ENCODE measurements around the gene C17orf113. TPM values are rescaled to one million over a fixed set of nuclear protein-coding genes. Genes with fewer than 3 reads are reported as not detected.

Gene C17orf113
- total RNA-seq, 4 donors from 2014 or later = 0.27 to 1.4 (median 0.58) TPM

GRCh38 chr17:42040818-42041217, 9.6 kb downstream of the C17orf113 start:
- no peak for ATAC-seq
- Histone ChIP-seq H3K4me3 (no peak overlapping the region), H3K27ac (no peak overlapping the region), H3K36me3 (no peaks in the 10 kb centered on the region), H3K27me3 (peaks cover 43% of the 10 kb centered on the region), H3K9me3 (no peaks in the 10 kb centered on the region), H3K4me1 (peaks cover 0 to 6% (median 0%) of the 10 kb centered on the region in 3 donors)
- 100% methylated on average over 1 to 2 of the region's 10 CpGs for WGBS, 2 donors (ENCODE audit: low coverage in 1 of 2)
- TF ChIP-seq POLR2A (IDR thresholded peaks at IDR 0.05) (no peak), CTCF (IDR thresholded peaks at IDR 0.05) (no peak)

DNA sequence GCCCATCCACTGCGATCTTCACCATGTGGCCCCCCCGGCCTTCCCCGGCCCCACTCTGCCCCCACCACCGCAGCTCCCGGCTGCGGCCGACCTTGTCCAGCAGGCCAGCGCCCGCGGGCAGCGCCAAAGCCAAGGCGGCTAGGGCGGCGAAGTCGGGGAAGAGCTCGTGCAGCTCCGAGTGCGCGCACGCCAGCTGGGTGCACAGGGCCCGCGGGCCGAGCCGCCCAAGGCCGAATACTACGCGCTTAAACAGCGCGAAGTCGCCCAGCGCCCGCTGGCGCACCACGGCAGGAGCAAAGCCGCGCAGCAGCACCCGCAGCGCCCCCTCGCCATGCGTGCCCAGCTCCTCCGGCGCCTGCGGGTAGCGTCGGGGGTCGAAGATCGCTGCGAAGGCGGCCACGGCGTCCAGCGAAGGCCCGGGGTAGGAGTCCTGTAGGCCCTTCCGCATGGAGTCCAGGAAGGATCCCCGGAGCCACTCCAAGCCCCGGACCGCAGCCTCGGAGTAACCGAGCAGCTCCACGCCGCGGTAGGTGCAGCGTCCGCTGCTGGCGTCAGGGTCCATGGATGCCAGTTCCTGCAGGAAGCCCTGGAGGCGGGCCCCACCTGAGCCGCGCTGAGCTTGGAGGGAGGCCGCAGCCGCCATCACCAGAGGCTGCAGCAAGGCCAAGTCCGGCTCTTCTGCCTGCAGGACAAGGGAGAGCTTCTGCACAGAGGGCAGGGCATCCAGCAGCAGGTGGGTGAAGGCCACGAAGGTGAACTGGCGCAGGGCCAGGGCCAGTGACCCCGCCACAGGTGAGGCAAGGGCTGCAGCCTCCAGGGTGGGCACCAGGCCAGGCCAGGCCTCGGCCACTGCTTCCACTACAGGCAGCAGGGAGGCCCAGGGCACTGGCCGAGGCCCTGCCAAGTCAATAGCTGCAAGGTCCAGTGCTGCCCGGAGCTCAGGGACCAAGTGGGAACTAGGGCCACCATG, 10.3 kb downstream of the C17orf113 start:
- Histone ChIP-seq H3K36me3 (no peaks in the 10 kb centered on the region), H3K4me3 (peak overlapping the region in 1 of 2 donors; percentile 12), H3K9me3 (no peaks in the 10 kb centered on the region), H3K4me1 (peaks cover 0 to 6% (median 0%) of the 10 kb centered on the region in 3 donors), H3K27me3 (peaks cover 46% of the 10 kb centered on the region), H3K27ac (no peak overlapping the region)
- WGBS, 2 donors (ENCODE audit: low coverage in 1 of 2) = no CpG with 5 or more reads among the region's 77 CpGs
- no peak for ATAC-seq
- TF ChIP-seq CTCF (IDR thresholded peaks at IDR 0.05) = no peak
- TF ChIP-seq EP300 (IDR thresholded peaks at IDR 0.05) = no peak
- TF ChIP-seq POLR2AphosphoS5 (IDR thresholded peaks at IDR 0.05) = no peak
- no peak for TF ChIP-seq POLR2A (IDR thresholded peaks at IDR 0.05)

- H3K36me3 ChIP-seq = no peaks in the 10 kb centered on the region
- WGBS, 2 donors (ENCODE audit: low coverage in 1 of 2) = 83 to 100% methylated on average over 1 to 2 of the region's 5 CpGs
- peaks cover 0 to 6% (median 0%) of the 10 kb centered on the region in 3 donors for H3K4me1 ChIP-seq
- no peak overlapping the region for H3K27ac ChIP-seq
- no peak for TF ChIP-seq CTCF (IDR thresholded peaks at IDR 0.05)
- TF ChIP-seq POLR2A (IDR thresholded peaks at IDR 0.05) = no peak
- H3K27me3 ChIP-seq = peaks cover 53% of the 10 kb centered on the region
- H3K9me3 ChIP-seq = no peaks in the 10 kb centered on the region
- H3K4me3 ChIP-seq = no peak overlapping the region
- no peak for ATAC-seq
Measured at GRCh38 chr17:42038221-42038973, 12.0 kb downstream of the C17orf113 start.

GRCh38 chr17:42034059-42034458, 16.3 kb downstream of the C17orf113 start:
- ATAC-seq = no peak
- WGBS, 2 donors (ENCODE audit: low coverage in 1 of 2) = 0 to 20% methylated on average over 1 to 3 of the region's 6 CpGs
- Histone ChIP-seq H3K4me3 (no peak overlapping the region), H3K27ac (no peak overlapping the region), H3K4me1 (no peaks in the 10 kb centered on the region), H3K36me3 (no peaks in the 10 kb centered on the region), H3K9me3 (no peaks in the 10 kb centered on the region), H3K27me3 (peaks cover 65% of the 10 kb centered on the region)
- TF ChIP-seq POLR2A (IDR thresholded peaks at IDR 0.05) (no peak), EP300 (IDR thresholded peaks at IDR 0.05) (no peak), CTCF (IDR thresholded peaks at IDR 0.05) (no peak), POLR2AphosphoS5 (IDR thresholded peaks at IDR 0.05) (no peak)
